G401.6 (cell line): Measurements from ENCODE around the gene KRT6A.

Experiments
- FAIRE-seq: peaks from 2 replicates; lab custom pipeline; 2012; peaks lifted over from hg19 to GRCh38; lab: Jason Lieb, UNC

KRT6A gene

GRCh38 chr12:52493172-52493571 is at the start of gene KRT6A:
Gene KRT6A, minus strand, starts transcription at chr12:52493257. Its CDS starts 69 bp downstream, at chr12:52493188.
- no peak for FAIRE-seq

DNA sequence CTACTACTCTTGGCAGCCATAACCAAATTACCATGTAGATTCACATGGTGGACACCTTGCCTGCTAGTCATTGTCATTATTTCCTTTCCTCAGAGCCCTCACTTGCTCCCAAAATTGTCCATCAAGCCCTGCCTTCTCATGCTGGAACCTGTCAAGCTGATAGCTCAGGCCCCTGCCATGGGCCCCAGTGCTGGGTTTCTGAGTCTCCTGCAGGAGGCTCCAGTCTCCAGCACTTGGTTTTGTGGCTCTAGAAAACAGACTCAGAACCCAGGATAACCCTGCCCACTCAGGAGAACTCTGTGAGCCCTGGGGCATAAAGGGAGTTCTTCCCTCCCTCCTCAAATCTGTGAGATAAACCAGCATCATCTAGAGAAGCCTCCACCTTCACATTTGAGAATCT is 49.1 kb upstream of the KRT6A start:
- no peak for FAIRE-seq

DNA sequence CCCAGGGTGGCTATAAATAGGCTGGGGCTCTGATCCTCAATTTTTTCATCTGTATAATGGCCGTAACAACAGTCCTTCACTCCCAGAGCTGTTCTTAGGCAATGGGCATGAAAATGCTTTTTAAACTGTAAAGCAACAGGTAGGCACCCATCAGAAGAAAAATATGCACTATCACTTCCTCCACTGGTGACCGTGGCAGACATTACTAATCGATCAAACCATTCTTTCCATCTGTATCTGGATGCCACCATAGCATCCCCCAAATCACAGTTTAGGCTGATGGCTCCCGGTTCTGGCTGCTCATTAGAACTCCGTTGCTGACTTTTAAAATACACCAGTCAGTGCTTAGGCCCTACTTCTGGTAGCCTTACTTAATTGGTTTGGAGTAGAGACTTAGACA is 48.7 kb upstream of the KRT6A start:
- no peak for FAIRE-seq

DNA sequence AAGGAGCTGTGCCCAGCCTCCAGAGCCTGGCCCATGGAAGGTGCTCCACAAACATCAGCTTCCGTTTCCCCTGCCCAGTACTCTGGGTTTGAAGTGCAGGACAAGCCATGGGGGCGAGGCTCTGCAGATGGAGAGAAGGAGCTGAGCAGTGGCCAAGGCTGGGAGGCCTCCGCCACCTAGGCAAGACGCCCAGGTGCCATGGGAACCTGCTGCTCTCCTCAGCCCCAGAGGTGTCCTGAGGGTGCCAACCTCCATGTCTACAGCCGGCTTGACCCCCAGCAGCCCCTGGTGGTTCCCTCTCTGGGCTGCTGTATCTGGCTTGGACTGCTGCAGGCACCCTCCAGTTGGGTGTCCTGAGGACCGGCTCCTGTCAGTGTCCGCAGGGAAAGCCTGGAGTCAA is 47.5 kb upstream of the KRT6A start:
- FAIRE-seq, result no peak

DNA sequence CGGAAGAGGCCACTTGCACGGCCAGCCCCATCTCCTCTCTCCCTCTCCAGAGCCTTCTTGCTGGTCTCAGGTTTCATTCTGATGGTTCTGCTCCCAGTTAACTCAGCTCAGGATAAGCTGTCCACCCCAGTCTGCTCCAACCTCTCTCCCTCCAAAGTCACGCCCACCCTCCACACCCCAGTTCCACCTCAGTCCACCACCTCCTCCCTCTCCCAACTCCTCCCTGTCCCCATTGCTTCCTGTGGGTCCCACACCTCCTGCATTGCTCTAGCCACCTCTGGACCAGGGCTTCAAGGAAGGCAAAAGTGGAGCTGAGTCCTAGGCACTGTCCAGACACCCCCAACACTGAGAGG is 46.7 kb upstream of the KRT6A start:
- no peak for FAIRE-seq

DNA sequence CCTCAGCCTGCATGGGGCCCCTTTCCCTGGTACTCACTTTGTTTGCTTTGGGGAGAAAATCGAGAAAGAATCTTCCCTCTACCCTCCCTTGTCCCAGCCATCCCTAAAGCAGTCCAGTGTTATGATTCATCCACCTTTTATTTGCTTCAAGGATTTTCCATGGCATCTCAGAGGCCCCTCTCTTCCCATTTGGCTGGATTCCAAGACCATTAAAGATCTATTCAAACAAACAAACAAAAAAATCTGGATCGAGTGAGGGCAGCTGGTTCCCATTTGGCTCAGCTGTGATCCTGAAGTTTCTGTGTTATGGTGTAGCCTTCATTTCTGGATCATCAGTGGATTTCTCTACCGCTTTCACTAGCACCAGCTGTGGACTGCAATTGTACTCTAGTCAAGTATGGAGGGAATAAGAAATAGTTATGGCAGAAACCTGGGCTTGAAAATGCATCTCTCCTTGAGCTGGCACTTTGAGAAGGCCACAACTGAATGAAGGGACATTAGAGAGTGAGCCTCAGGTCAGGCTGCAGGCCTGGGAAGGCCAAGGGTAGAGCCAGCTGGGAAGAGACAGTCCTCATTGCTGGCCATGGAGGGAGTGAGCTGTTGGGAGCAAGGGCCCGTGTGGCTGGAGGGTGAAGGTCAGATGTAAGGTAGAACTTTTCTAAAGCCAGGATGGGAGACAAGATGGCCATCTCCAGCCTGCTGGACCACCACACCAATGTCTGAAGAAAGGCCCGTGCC is 46.2 kb upstream of the KRT6A start:
- no peak for FAIRE-seq

- FAIRE-seq, result no peak
These were observed 44.0 kb upstream of the KRT6A start for GRCh38 chr12:52537101-52537500.

DNA sequence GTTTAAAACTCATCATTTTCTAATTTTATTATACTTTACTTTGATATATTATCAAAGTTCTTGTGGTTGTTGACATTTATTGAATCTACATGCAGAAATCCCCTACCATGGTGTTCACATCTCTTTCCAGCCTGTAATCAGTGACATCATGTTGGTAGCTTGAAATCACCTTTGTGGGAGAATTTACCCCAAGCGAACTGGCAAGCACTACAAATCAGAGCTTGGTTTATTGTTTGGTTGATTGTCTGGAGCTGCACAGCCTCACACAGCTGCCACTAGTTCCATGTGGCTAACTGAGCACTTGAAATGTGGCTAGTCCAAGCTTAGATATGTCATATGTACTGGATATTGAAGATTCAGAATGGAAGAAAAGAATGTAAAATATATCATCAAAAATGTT is 42.5 kb upstream of the KRT6A start:
- FAIRE-seq, result no peak

DNA sequence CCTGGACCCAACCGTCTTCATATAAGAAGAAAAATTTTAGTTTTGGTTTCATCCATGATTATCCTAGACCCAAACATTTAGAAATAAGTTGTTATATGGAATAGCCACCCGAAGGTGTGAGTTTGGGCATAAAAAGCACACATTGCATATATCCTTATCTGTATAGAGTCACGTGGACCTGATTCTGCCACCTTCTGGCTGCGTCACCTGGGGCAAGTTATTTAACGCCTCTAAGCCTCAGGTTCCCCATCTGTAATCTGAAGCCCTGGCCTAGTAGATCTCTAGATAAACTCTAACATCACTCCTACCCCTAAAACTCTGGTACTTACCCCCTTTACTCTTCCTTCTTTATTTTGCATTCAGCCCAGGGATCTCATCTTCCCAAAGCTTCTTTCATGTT is 41.4 kb upstream of the KRT6A start:
- FAIRE-seq, result no peak

- no peak for FAIRE-seq
These were observed 40.8 kb upstream of the KRT6A start for GRCh38 chr12:52533686-52534470.

GRCh38 chr12:52532636-52533035 is 39.6 kb upstream of the KRT6A start:
- no peak for FAIRE-seq

DNA sequence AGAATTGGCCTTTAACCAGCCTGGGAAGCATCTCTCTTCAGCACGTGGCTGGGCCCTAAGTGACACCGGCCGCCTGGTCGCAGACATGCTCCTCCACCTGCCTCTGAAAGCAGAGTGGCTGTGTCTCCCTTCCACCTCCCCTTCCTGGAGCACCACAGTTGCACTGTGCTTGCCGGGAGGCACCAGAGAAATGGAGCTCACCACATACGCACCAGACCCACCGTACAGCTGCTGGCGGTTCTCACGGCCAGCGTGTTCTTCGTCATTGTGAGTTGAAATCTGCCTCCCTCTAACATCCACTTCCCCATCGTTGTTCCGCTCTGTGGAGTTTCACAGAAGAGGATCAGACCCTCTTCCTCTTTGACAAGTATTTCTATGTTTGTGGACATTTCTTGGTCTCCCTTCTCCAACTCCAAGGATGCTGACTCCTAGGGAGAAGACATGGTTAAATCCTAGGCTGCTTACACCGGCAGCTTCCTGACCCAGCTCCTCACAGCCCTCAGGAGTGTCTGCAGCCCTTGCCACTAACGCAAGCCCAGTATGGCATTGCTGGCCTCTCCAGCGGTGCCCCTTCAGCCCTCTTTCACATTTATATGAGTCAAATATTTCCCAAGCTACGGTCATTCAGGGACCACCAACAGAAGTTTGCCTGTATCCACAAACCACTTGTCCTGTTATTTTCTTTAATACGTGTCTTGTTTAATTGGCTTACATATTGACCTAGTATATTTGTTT is 38.7 kb upstream of the KRT6A start:
- no peak for FAIRE-seq

- FAIRE-seq, result no peak
These were observed 37.8 kb upstream of the KRT6A start for GRCh38 chr12:52530905-52531304.

GRCh38 chr12:52530366-52530765 is 37.3 kb upstream of the KRT6A start:
- no peak for FAIRE-seq

GRCh38 chr12:52529846-52530245 is 36.8 kb upstream of the KRT6A start:
- no peak for FAIRE-seq

GRCh38 chr12:52529417-52529816 is 36.4 kb upstream of the KRT6A start:
- no peak for FAIRE-seq

GRCh38 chr12:52528641-52529143 is 35.6 kb upstream of the KRT6A start:
- FAIRE-seq, result no peak

GRCh38 chr12:52527121-52527800 is 34.2 kb upstream of the KRT6A start:
- FAIRE-seq, result no peak

DNA sequence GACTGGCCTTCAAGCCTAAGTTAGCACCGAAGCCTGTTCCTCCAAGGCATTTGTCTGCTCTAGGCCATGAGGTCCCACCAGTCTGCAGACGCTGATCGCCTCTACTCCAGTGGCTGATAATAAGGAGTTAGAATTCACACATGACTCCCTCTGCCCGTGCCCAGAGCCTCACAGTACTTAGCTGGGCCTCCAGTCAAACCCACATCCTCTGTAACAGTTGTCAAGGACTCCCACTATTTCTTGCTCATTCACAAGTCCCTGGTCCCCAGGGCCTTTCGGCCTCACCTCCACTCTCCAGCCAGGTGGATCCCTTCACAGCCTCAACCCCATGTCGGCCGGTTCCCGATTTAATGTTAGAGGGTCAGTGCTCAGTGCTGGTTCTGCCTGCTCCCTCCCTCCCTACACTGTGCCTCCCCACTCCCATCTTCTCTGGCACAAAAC is 33.5 kb upstream of the KRT6A start:
- no peak for FAIRE-seq

DNA sequence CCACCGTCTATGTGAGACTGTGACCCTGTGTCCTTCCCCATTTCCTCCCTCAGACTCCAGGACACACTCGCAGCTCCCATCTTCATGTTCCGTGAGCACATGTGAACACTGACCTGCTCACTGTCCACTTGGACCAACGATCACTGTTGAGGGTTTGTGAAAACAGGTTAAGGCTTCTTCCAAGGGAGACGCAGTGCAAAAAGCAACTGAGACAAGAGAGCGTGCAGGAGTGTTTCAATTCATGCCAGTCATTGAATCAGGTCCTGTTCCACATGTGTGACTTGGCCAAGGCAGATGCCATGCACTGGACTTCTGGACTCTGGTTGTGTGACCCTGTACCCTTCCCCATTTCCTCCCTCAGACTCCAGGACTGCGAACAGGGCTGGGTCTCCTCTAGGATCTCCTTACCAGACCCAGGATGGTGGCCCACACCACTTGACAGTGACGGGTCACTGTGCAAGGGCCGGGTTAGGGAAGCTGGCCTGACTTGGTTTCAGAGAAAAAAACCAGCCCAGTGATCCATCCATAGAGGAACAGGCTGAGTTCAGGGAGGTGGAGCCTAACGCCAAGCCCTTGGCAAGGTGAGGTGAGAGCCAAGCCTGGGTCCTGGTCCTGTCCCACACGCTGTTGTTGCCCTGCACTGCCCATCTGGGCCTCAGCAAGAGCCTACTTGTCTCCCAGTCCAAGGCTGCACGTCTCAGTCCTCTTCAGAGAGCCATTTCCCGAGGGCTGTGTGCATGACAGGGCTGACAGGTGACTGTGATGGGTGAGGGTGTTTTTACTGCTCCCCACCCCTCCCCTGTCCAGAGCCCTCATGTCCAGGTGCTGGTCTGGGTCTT is 32.8 kb upstream of the KRT6A start:
- no peak for FAIRE-seq

DNA sequence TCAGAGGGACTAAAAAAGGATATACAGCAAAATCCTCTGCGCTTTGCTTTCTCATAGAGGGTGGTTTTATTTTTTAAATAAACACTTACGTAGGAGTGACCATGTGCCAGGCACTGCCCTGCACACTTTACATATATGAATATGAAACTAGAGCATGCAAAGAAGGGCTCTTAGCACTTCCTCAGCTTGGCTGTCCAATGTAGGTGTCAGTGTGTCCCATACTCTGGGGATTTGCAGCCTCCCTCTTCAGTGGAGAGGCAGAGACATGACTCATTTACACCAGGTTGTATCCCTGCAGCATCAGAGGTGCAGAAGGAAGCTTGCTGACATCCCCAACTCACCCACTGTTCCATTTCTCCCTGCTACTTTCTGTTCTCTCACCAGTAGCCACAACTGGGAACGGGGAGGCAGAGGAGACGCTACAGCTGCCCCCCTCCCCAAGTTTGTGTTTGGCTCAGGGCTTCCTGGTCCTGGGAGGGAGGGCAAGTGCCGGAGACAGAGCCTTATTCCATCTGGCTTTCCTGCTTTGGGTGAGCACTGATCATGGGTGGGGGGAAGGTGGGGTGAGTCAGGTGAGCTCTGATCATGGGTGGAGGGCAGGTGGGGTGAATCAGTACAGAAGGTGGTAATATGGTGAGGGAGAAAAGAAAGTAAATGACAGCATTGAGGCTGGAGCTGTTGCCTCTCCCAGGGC is 32.0 kb upstream of the KRT6A start:
- FAIRE-seq, result no peak
